H1 (cell line): ENCODE results near the gene C20orf144. TPM values are rescaled to one million over a fixed set of nuclear protein-coding genes. Genes with fewer than 3 reads are reported as not detected.

ENCODE experiments used
- CTCF ChIA-PET: fragments of 300-600 bp; sonication (Branson Sonifier 250); formaldehyde crosslinking; loops from one replicate; lab custom pipeline; 2021; ENCODE audit not compliant: partially characterized antibody; lab: Charles Lee
- POLR2A ChIA-PET: fragments of 300-600 bp; sonication (Branson Sonifier 250); formaldehyde crosslinking; loops from one replicate; lab custom pipeline; 2021; ENCODE audit warnings: inconsistent platforms; ENCODE audit not compliant: partially characterized antibody; lab: Charles Lee
- DNase-seq, 2 experiments: peaks; one replicate each; pipeline versions ENCODE4 v3.0.0 to v3.0.0-alpha.2; 2010 to 2022; ENCODE audit warnings: low spot score in 2 of 2, low read depth in 1 of 2, mixed read lengths in 1 of 2
- FAIRE-seq: peaks from 2 replicates; lab custom pipeline; 2011; peaks lifted over from hg19 to GRCh38; lab: Jason Lieb, UNC
- H2AFZ ChIP-seq: 2 replicates; pipeline ENCODE4 v1.8.1; 2012; ENCODE audit warnings: low read length, inconsistent platforms
- H2AK5ac ChIP-seq: 2 replicates; pipeline ENCODE4 v1.6.1; 2013; ENCODE audit warnings: low read depth, low read length
- H2BK120ac ChIP-seq: replicated peaks from 2 replicates; pipeline ENCODE3; 2013; ENCODE audit warnings: low read depth, low read length, inconsistent platforms
- H2BK12ac ChIP-seq: 2 replicates; pipeline ENCODE4 v1.6.1; 2013; ENCODE audit warnings: low read depth, low read length
- H2BK15ac ChIP-seq: 2 replicates; pipeline ENCODE4 v1.6.1; 2013; ENCODE audit warnings: low read length
- H2BK20ac ChIP-seq: 2 replicates; pipeline ENCODE4 v1.6.1; 2013; ENCODE audit warnings: low read length
- H2BK5ac ChIP-seq: 2 replicates; pipeline ENCODE4 v1.6.1; 2013; ENCODE audit warnings: low read depth, low read length
- H3K14ac ChIP-seq: 2 replicates; pipeline ENCODE4 v1.6.1; 2013; ENCODE audit warnings: inconsistent platforms; ENCODE audit not compliant: insufficient read length
- H3K18ac ChIP-seq: 2 replicates; pipeline ENCODE4 v1.6.1; 2013; ENCODE audit warnings: low read length; ENCODE audit errors: extremely low read depth
- H3K23ac ChIP-seq: 2 replicates; pipeline ENCODE4 v1.6.1; 2013; ENCODE audit warnings: inconsistent platforms; ENCODE audit not compliant: insufficient read length
- H3K23me2 ChIP-seq: 2 replicates; pipeline ENCODE4 v1.6.1; 2013; ENCODE audit warnings: low read depth, low read length
- H3K27ac ChIP-seq: 2 replicates; pipeline ENCODE4 v1.6.1; 2011; ENCODE audit warnings: low read depth, low read length, inconsistent platforms
- H3K27me3 ChIP-seq, 4 experiments: replicated peaks in 1 of 4; 1 replicate in 1 of 4; 2 replicates in 3 of 4; pipeline versions ENCODE4 v1.6.1 to v1.8.1; 2011 to 2013; ENCODE audit warnings: low read length in 3 of 4, mild to moderate bottlenecking in 3 of 4, inconsistent platforms in 2 of 4, mixed read lengths in 2 of 4, moderate library complexity in 1 of 4; ENCODE audit not compliant: control insufficient read depth in 3 of 4, insufficient read depth in 3 of 4; ENCODE audit errors: extremely low read depth in 1 of 4
- H3K36me3 ChIP-seq, 4 experiments: 2 replicates each; pipeline versions ENCODE4 v1.6.1 to v1.8.1; 2011 to 2013; ENCODE audit warnings: mild to moderate bottlenecking in 4 of 4, low read length in 3 of 4, moderate library complexity in 2 of 4, control low read depth in 1 of 4, inconsistent platforms in 1 of 4; ENCODE audit not compliant: insufficient read depth in 4 of 4, control insufficient read depth in 2 of 4
- H3K4ac ChIP-seq: replicated peaks from 2 replicates; pipeline ENCODE3; 2013; ENCODE audit warnings: low read length, low read depth, mixed read lengths, inconsistent platforms; ENCODE audit not compliant: insufficient read length
- H3K4me1 ChIP-seq, 4 experiments: replicated peaks in 1 of 4; 1 replicate in 1 of 4; 2 replicates in 3 of 4; pipeline versions ENCODE4 v1.6.1 to v1.8.1; 2011 to 2013; ENCODE audit warnings: low read length in 3 of 4, inconsistent platforms in 2 of 4, mixed read lengths in 1 of 4; ENCODE audit not compliant: insufficient read depth in 4 of 4, control insufficient read depth in 3 of 4
- H3K4me2 ChIP-seq, 2 experiments: 2 replicates each; pipeline versions ENCODE4 v1.6.1 to v1.8.1; 2011 to 2013; ENCODE audit warnings: low read depth in 2 of 2, low read length in 2 of 2, control low read depth in 1 of 2, inconsistent platforms in 1 of 2, mild to moderate bottlenecking in 1 of 2; ENCODE audit not compliant: insufficient read depth in 1 of 2
- H3K4me3 ChIP-seq, 4 experiments: fragments of 200-600, 300-600 bp in 1 of 4; sonication (generic), shearing (Covaris generic), sonication (Bioruptor Twin) in 1 of 4; 2 replicates each; pipeline versions ENCODE4 v1.5.1 to v1.8.1; 2011 to 2016; ENCODE audit warnings: low read length in 4 of 4, low read depth in 3 of 4, control low read depth in 2 of 4, inconsistent platforms in 2 of 4, mild to moderate bottlenecking in 2 of 4, mixed read lengths in 1 of 4, moderate library complexity in 1 of 4; ENCODE audit not compliant: insufficient read depth in 2 of 4; ENCODE audit errors: extremely low read depth in 1 of 4
- H3K56ac ChIP-seq: replicated peaks from 2 replicates; pipeline ENCODE3; 2013; ENCODE audit warnings: low read depth, mild to moderate bottlenecking, mixed read lengths, low read length, inconsistent platforms; ENCODE audit not compliant: insufficient read length
- H3K79me1 ChIP-seq: 2 replicates; pipeline ENCODE4 v1.6.1; 2013; ENCODE audit warnings: low read depth, low read length, control low read depth
- H3K79me2 ChIP-seq, 2 experiments: 2 replicates each; pipeline versions ENCODE4 v1.6.1 to v1.8.1; 2012 to 2013; ENCODE audit warnings: low read length in 2 of 2, mild to moderate bottlenecking in 2 of 2, inconsistent platforms in 1 of 2; ENCODE audit not compliant: insufficient read depth in 2 of 2, control insufficient read depth in 1 of 2
- H3K9ac ChIP-seq, 4 experiments: replicated peaks in 1 of 4; 1 replicate in 1 of 4; 2 replicates in 3 of 4; pipeline versions ENCODE4 v1.6.1 to v1.8.1; 2011 to 2013; ENCODE audit warnings: low read depth in 3 of 4, low read length in 3 of 4, control low read depth in 2 of 4, mild to moderate bottlenecking in 2 of 4, moderate library complexity in 2 of 4, inconsistent platforms in 1 of 4; ENCODE audit errors: extremely low read depth in 1 of 4
- H3K9me3 ChIP-seq, 2 experiments: 2 replicates each; pipeline versions ENCODE4 v1.6.1 to v1.8.1; 2012 to 2013; ENCODE audit warnings: mild to moderate bottlenecking in 2 of 2, moderate library complexity in 2 of 2, control low read depth in 1 of 2, inconsistent platforms in 1 of 2, low read depth in 1 of 2, low read length in 1 of 2, mixed read lengths in 1 of 2; ENCODE audit not compliant: insufficient read depth in 2 of 2
- H4K20me1 ChIP-seq, 2 experiments: replicated peaks in 1 of 2; 2 replicates each; pipeline versions ENCODE3 to v1.8.1; 2011 to 2013; ENCODE audit warnings: inconsistent platforms in 2 of 2, low read length in 2 of 2, mild to moderate bottlenecking in 1 of 2; ENCODE audit not compliant: insufficient read depth in 2 of 2, control insufficient read depth in 1 of 2
- H4K5ac ChIP-seq: 2 replicates; pipeline ENCODE4 v1.6.1; 2013; ENCODE audit warnings: low read length, low read depth, mixed read lengths, inconsistent platforms; ENCODE audit not compliant: insufficient read length
- H4K8ac ChIP-seq: 2 replicates; pipeline ENCODE4 v1.8.0; 2013; ENCODE audit warnings: mild to moderate bottlenecking, moderate library complexity, low read length, inconsistent platforms; ENCODE audit not compliant: insufficient read depth; ENCODE audit errors: extremely low read depth
- H4K91ac ChIP-seq: replicated peaks from 2 replicates; pipeline ENCODE3; 2013; ENCODE audit warnings: low read length, mixed read lengths, inconsistent platforms; ENCODE audit not compliant: insufficient read length
- BCL11A ChIP-seq, 2 experiments: IDR thresholded peaks; one replicate each; pipeline ENCODE4 v1.6.1; 2011; ENCODE audit warnings: low read depth in 2 of 2, low read length in 2 of 2, mild to moderate bottlenecking in 2 of 2
- FOSL1 ChIP-seq: IDR thresholded peaks from 2 replicates; pipeline ENCODE4 v1.6.1; 2011; ENCODE audit warnings: mild to moderate bottlenecking, low read depth, low read length, moderate library complexity; ENCODE audit not compliant: insufficient read depth
- HDAC6 ChIP-seq: IDR thresholded peaks from one replicate; pipeline ENCODE4 v1.7.1; 2012; ENCODE audit warnings: low read depth, mild to moderate bottlenecking, inconsistent platforms, low read length, moderate library complexity
- JUND ChIP-seq: IDR thresholded peaks from 2 replicates; pipeline ENCODE4 v1.6.1; 2011; ENCODE audit warnings: mild to moderate bottlenecking, improper control_type of control experiment, low read length
- POLR2AphosphoS5 ChIP-seq: IDR thresholded peaks from 2 replicates; pipeline ENCODE4 v1.6.1; 2011; ENCODE audit warnings: low read depth, low read length
- RAD21 ChIP-seq, 2 experiments: IDR thresholded peaks in 1 of 2; conservative IDR thresholded peaks in 1 of 2; 2 replicates each; pipeline ENCODE4 v1.6.1; 2011; ENCODE audit warnings: low read depth in 2 of 2, low read length in 2 of 2, improper control_type of control experiment in 1 of 2, inconsistent platforms in 1 of 2, mild to moderate bottlenecking in 1 of 2, moderate library complexity in 1 of 2
- RBBP5 ChIP-seq: IDR thresholded peaks from 2 replicates; pipeline ENCODE4 v1.7.1; 2012; ENCODE audit warnings: low read depth, mild to moderate bottlenecking, inconsistent platforms, low read length, moderate library complexity, borderline replicate concordance
- TEAD4 ChIP-seq: IDR thresholded peaks from 2 replicates; pipeline ENCODE4 v1.6.1; 2012; ENCODE audit warnings: low read depth, low read length, inconsistent platforms, mixed read lengths
- WGBS, 2 experiments: shearing (Covaris generic) in 1 of 2; methylation state at CpG; one replicate each; pipeline versions ENCODE4 v1.1.6 to v1.1.7; 2013 to 2015; ENCODE audit warnings: low lambda C conversion rate in 2 of 2, mixed read lengths in 2 of 2, inconsistent platforms in 1 of 2, low coverage in 1 of 2, missing lambda C conversion rate in 1 of 2; ENCODE audit not compliant: insufficient replicate concordance in 2 of 2, insufficient coverage in 1 of 2, insufficient read length in 1 of 2; ENCODE audit errors: extremely low coverage in 1 of 2, missing lambda C conversion rate in 1 of 2; 5-methylcytosine and 5-hydroxymethylcytosine counted together
- polyA plus RNA-seq, 7 experiments: library from polyadenylated mRNA; depleted of rRNA in 3 of 7; stranded (reverse) in 5 of 7; unstranded in 2 of 7; fragments of >200 nt in 5 of 7; fragments of 200-250 nt in 2 of 7; gene quantifications; 1 replicate in 5 of 7; 2 replicates in 1 of 7; 4 replicates in 1 of 7; pipeline versions ENCODE4 v1.2.1 to v1.2.3, GENCODE V29; 2011 to 2013; ENCODE audit warnings: missing spikeins in 2 of 7, mixed read lengths in 2 of 7
- total RNA-seq: library from RNA; stranded (reverse); fragmentation: NEBNext Ultra II Directional; extraction: Animal tissue kit (Norgen Biotek cat#: 25700); gene quantifications from 2 replicates; pipeline ENCODE4 v1.2.1, GENCODE V29; 2021
- TF ChIP-seq, protein P1 (sequence below): IDR thresholded peaks from 2 replicates; pipeline ENCODE4 v1.6.1; 2011; ENCODE audit warnings: low read length, improper control_type of control experiment

Gene C20orf144
- total and polyA plus RNA-seq, 2 of the 8 experiments (the other 6 are each of a cell fraction or from before 2014, with no cell fraction given) = 0.21 to 0.24 TPM

DNA sequence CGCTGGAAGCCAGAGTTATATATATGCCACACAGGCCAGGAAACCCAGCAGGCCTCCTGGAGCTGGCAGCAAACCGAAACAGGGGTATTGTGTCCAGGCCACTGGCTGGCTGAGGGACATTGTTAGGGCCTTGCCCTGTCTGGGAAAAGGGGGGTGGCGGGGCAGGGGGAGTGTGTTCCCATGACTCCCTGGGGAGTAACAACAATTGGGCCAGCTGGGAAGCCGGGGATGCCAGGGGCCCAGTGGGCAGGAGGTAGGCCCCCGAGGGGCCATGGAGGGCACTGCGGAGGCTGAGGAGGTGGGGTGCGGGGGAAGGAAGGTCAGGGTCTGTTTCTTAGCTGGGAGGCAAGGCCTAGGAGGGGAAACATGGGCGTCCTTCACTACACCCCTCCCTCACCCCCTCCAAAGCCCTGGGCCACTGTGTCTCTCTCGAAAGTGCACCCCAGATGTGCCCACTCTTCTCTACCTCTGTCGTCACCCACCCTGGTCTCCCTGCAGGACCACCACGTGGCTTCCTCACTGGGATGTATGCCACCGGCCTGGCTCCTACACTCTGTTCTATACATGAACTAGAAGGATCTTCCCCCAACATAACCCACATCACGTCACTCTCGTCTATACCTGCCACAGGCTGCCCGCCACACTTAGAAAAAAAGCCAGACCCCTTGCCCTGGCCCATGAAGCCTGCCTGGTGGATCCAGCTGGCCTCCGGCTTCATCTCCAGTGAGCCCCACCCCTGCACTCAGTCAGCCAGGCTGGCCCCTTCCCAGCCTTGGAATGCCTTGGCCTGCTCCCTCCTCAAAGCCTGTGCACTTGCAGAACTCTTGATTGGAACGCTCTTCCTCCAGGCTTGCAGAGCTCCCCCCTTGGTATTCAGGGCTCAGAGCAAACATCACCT lies 31.9 kb downstream of the C20orf144 start:
- no peak overlapping the region for H2BK120ac ChIP-seq
- H3K79me2 ChIP-seq = no peaks in the 10 kb centered on the region
- peak overlapping the region; percentile 79; the same call in 1 of the 2 replicates for H2AK5ac ChIP-seq
- H3K4ac ChIP-seq = no peak overlapping the region
- H4K5ac ChIP-seq = no peak overlapping the region
- H4K20me1 ChIP-seq = no peaks in the 10 kb centered on the region
- peaks cover 0 to 6% (median 2%) of the 10 kb centered on the region in 4 experiments; a peak in 3 of 7 replicates for H3K27me3 ChIP-seq
- peak overlapping the region; percentile 70; the same call in 1 of the 2 replicates for H2BK12ac ChIP-seq
- H3K79me1 ChIP-seq = no peaks in the 10 kb centered on the region
- peaks cover 0 to 16% (median 9%) of the 10 kb centered on the region in 4 experiments; a peak in 6 of 7 replicates for H3K4me1 ChIP-seq
- FAIRE-seq (no peak), DNase-seq (peak in 1 of 2 experiments; percentile 54)
- H3K27ac ChIP-seq = no peak overlapping the region
- CTCF ChIA-PET = interaction anchor here (1.3 to 1.9 kb wide), 4 partner anchors 15 to 31 kb away, joined by 3 to 6 read pairs (median 5); no protein-coding TSS in a partner anchor
- peak overlapping the region; percentile 87; the same call in 1 of the 2 replicates for H4K8ac ChIP-seq
- H2AFZ ChIP-seq = 0 out of 2 replicates have a peak overlapping the region, but pooled peaks have one; percentile 95
- H3K36me3 ChIP-seq = no peaks in the 10 kb centered on the region
- no peak overlapping the region for H3K14ac ChIP-seq
- no peak overlapping the region; the same call in 1 of the 2 replicates for H2BK5ac ChIP-seq
- H3K4me3 ChIP-seq = no peak overlapping the region
- H3K23me2 ChIP-seq = no peaks in the 10 kb centered on the region
- H3K18ac ChIP-seq = peak overlapping the region; percentile 38; the same call in 1 of the 2 replicates
- H3K4me2 ChIP-seq = no peak overlapping the region; a peak in 1 of 4 replicates
- peaks cover 0 to 6% of the 10 kb centered on the region in 2 experiments; a peak in 1 of 4 replicates for H3K9me3 ChIP-seq
- no peak overlapping the region; a peak in 2 of 7 replicates for H3K9ac ChIP-seq
- peak overlapping the region; percentile 97; the same call in 1 of the 2 replicates for H2BK20ac ChIP-seq
- no peak overlapping the region for H4K91ac ChIP-seq
- 74% methylated on average over 16 of the region's 17 CpGs; no CpG with 5 or more reads in 1 of the 2 experiments for WGBS, 2 experiments
- no peak overlapping the region for H3K56ac ChIP-seq
- no peak overlapping the region for H3K23ac ChIP-seq
- 0 out of 2 replicates have a peak overlapping the region, but pooled peaks have one; percentile 97 for H2BK15ac ChIP-seq
- POLR2A ChIA-PET = interaction anchor here (0.6 to 3.0 kb wide), 10 partner anchors 9 to 38 kb away, joined by 3 to 11 read pairs (median 4); partner anchors contain the start of genes PXMP4 and ZNF341
- TF ChIP-seq RAD21 (IDR thresholded peaks at IDR 0.05 in 1 of 2, conservative IDR thresholded peaks at IDR 0.05 in 1 of 2; ENCODE audit: low read depth in 2 of 2, low read length in 2 of 2) (no peak), POLR2AphosphoS5 (no peak), BCL11A (IDR thresholded peaks at IDR 0.05; ENCODE audit: low read depth in 2 of 2, low read length in 2 of 2) (no peak), JUND (no peak), TEAD4 (peak; percentile 36; the same call in 1 of the 2 replicates), HDAC6 (no peak), RBBP5 (no peak), FOSL1 (no peak)
- TF ChIP-seq, protein P1, sequence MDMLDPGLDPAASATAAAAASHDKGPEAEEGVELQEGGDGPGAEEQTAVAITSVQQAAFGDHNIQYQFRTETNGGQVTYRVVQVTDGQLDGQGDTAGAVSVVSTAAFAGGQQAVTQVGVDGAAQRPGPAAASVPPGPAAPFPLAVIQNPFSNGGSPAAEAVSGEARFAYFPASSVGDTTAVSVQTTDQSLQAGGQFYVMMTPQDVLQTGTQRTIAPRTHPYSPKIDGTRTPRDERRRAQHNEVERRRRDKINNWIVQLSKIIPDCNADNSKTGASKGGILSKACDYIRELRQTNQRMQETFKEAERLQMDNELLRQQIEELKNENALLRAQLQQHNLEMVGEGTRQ = no peak
